PC-9 (cell line): ENCODE results near the gene FAM78B.

ENCODE experiments used
- CTCF ChIP-seq: fragments of 200-600 bp; sonication (generic); conservative IDR thresholded peaks from 2 replicates; pipeline ENCODE4 v1.6.1; 2017; ENCODE audit warnings: mixed run types, antibody characterized with exemption, mild to moderate bottlenecking, moderate library complexity
- EZH2 ChIP-seq: fragments of 200-600 bp; sonication (generic); IDR thresholded peaks from 2 replicates; pipeline ENCODE4 v1.8.0; 2017; ENCODE audit warnings: antibody characterized with exemption, low read depth

- TF ChIP-seq EZH2 (no peak), CTCF (no peak)
Observed at GRCh38 chr1:166029196-166029945, 137.4 kb downstream of the FAM78B start.
